PC-9 (cell line): ENCODE results near the gene ANAPC10. TPM values are rescaled to one million over a fixed set of nuclear protein-coding genes. Genes with fewer than 3 reads are reported as not detected.

ENCODE experiments used
- BruUV-seq: library from RNA; stranded (reverse); fragments of 400-500 nt; replicated peaks from 2 replicates; lab custom pipeline; 2021; lab: Mats Ljungman, UMichigan
- CTCF ChIA-PET: fragments of 300-600 bp; sonication (Branson Sonifier 250); formaldehyde crosslinking; loops from one replicate; lab custom pipeline; 2022; ENCODE audit warnings: antibody characterized with exemption; lab: Charles Lee
- POLR2A ChIA-PET: fragments of 300-600 bp; sonication (Branson Sonifier 250); formaldehyde crosslinking; loops from one replicate; lab custom pipeline; 2022; ENCODE audit warnings: antibody characterized with exemption; ENCODE audit not compliant: unreplicated experiment; lab: Charles Lee
- DNase-seq, 2 experiments: peaks; one replicate each; pipeline versions ENCODE4 v3.0.0 to v3.0.0-alpha.2; 2015 to 2022; ENCODE audit warnings: mixed read lengths in 1 of 2
- H2AFZ ChIP-seq: fragments of 200-600 bp; sonication (generic); 2 replicates; pipeline ENCODE4 v1.8.1; 2017; ENCODE audit warnings: antibody characterized with exemption
- H3F3A ChIP-seq: fragments of 200-600 bp; sonication (generic); 2 replicates; pipeline ENCODE4 v1.8.1; 2017; ENCODE audit warnings: antibody characterized with exemption, mild to moderate bottlenecking, low read depth; ENCODE audit not compliant: insufficient read depth
- H3K27ac ChIP-seq: fragments of 200-600 bp; sonication (generic); 2 replicates; pipeline ENCODE4 v1.6.1; 2016; ENCODE audit warnings: mixed run types
- H3K27me3 ChIP-seq: fragments of 200-600 bp; sonication (generic); 2 replicates; pipeline ENCODE4 v1.6.1; 2016; ENCODE audit warnings: low read depth, mixed run types; ENCODE audit not compliant: insufficient read depth
- H3K36me3 ChIP-seq: fragments of 200-600 bp; sonication (generic); 2 replicates; pipeline ENCODE4 v1.6.1; 2016; ENCODE audit warnings: low read depth, mixed run types
- H3K4me1 ChIP-seq: fragments of 200-600 bp; sonication (generic); replicated peaks from 2 replicates; pipeline ENCODE4 v1.6.1; 2016; ENCODE audit warnings: mixed run types; ENCODE audit not compliant: insufficient read depth
- H3K4me2 ChIP-seq: fragments of 200-600 bp; sonication (generic); 2 replicates; pipeline ENCODE4 v1.6.1; 2017; ENCODE audit warnings: mixed run types
- H3K4me3 ChIP-seq: fragments of 200-600 bp; sonication (generic); 2 replicates; pipeline ENCODE4 v1.6.1; 2016; ENCODE audit warnings: mixed run types
- H3K79me2 ChIP-seq: fragments of 200-600 bp; sonication (generic); 2 replicates; pipeline ENCODE4 v1.6.1; 2017; ENCODE audit warnings: low read depth, mixed run types
- H3K9me2 ChIP-seq: fragments of 200-600 bp; sonication (generic); 2 replicates; pipeline ENCODE4 v1.8.1; 2017; ENCODE audit warnings: mild to moderate bottlenecking; ENCODE audit not compliant: insufficient read depth
- H3K9me3 ChIP-seq: fragments of 200-600 bp; sonication (generic); 2 replicates; pipeline ENCODE4 v1.8.1; 2016; ENCODE audit warnings: low read depth; ENCODE audit not compliant: insufficient read depth
- H4K20me1 ChIP-seq: fragments of 200-600 bp; sonication (generic); 2 replicates; pipeline ENCODE4 v1.8.1; 2017; ENCODE audit not compliant: insufficient read depth
- EZH2 ChIP-seq: fragments of 200-600 bp; sonication (generic); IDR thresholded peaks from 2 replicates; pipeline ENCODE4 v1.8.0; 2017; ENCODE audit warnings: antibody characterized with exemption, low read depth
- intact Hi-C: fragments of 100-400 bp; cut with micrococcal nuclease; formaldehyde crosslinking; loops from one replicate; pipeline ENCODE4 v1.10.0; 2022; ENCODE audit not compliant: unreplicated experiment
- total RNA-seq: library from RNA; stranded (reverse); gene quantifications from 2 replicates; pipeline ENCODE4 v1.2.3, GENCODE V29; 2021
- TF ChIP-seq, protein P1 (sequence below): fragments of 200-600 bp; sonication (generic); conservative IDR thresholded peaks from 2 replicates; pipeline ENCODE4 v1.6.1; 2017; ENCODE audit warnings: mixed run types, antibody characterized with exemption, mild to moderate bottlenecking, moderate library complexity

ANAPC10 gene
- total RNA-seq, 1 experiment from 2014 or later = 20.2 TPM

DNA sequence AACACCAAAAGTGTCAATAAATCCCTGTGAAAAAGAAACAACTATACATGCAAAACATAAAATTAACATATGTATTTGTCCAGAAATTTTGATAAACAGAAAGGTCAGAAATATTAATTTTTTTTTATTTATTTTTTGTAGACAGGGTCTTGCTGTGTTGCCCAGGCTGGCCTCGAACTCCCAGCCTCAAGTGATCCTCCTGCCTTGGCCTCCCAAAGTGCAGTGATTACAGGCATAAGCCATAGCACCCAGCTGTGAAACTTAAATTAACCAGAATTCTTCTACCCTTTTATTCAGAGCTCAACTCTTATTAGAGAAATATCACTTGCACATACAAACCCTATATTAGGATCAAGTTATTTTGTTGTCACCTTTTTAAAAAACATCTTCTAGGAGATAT is 16.2 kb downstream of the ANAPC10 start:
- Histone ChIP-seq H3K4me2 (no peak overlapping the region), H3K4me3 (no peak overlapping the region), H3K27me3 (no peaks in the 10 kb centered on the region), H3K27ac (no peak overlapping the region), H4K20me1 (no peaks in the 10 kb centered on the region), H3F3A (no peaks in the 10 kb centered on the region), H2AFZ (no peak overlapping the region), H3K9me2 (no peaks in the 10 kb centered on the region), H3K9me3 (no peaks in the 10 kb centered on the region), H3K4me1 (no peaks in the 10 kb centered on the region), H3K79me2 (no peaks in the 10 kb centered on the region), H3K36me3 (0 out of 2 replicates have a peak, but pooled peaks cover 4% of the 10 kb centered on the region)
- CTCF ChIA-PET = no interaction called here
- no peak for DNase-seq
- TF ChIP-seq, protein P1, sequence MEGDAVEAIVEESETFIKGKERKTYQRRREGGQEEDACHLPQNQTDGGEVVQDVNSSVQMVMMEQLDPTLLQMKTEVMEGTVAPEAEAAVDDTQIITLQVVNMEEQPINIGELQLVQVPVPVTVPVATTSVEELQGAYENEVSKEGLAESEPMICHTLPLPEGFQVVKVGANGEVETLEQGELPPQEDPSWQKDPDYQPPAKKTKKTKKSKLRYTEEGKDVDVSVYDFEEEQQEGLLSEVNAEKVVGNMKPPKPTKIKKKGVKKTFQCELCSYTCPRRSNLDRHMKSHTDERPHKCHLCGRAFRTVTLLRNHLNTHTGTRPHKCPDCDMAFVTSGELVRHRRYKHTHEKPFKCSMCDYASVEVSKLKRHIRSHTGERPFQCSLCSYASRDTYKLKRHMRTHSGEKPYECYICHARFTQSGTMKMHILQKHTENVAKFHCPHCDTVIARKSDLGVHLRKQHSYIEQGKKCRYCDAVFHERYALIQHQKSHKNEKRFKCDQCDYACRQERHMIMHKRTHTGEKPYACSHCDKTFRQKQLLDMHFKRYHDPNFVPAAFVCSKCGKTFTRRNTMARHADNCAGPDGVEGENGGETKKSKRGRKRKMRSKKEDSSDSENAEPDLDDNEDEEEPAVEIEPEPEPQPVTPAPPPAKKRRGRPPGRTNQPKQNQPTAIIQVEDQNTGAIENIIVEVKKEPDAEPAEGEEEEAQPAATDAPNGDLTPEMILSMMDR = no peak
- no peak for TF ChIP-seq EZH2
- POLR2A ChIA-PET = no interaction called here
- intact Hi-C loops = no loop called here
- no TSS peak for BruUV-seq

GRCh38 chr4:145076469-145076855 is 21.5 kb downstream of the ANAPC10 start:
- Histone ChIP-seq H3K36me3 (no peaks in the 10 kb centered on the region), H3K9me3 (no peaks in the 10 kb centered on the region), H3F3A (no peaks in the 10 kb centered on the region), H4K20me1 (no peaks in the 10 kb centered on the region), H2AFZ (no peak overlapping the region), H3K79me2 (no peaks in the 10 kb centered on the region), H3K9me2 (no peaks in the 10 kb centered on the region), H3K4me2 (no peak overlapping the region), H3K27me3 (no peaks in the 10 kb centered on the region), H3K4me3 (no peak overlapping the region), H3K4me1 (no peaks in the 10 kb centered on the region), H3K27ac (no peak overlapping the region)
- ChIA-PET POLR2A (no interaction called here), CTCF (no interaction called here)
- no TSS peak for BruUV-seq
- TF ChIP-seq, protein P1 = no peak
- TF ChIP-seq EZH2 = no peak
- no peak for DNase-seq
- intact Hi-C loops = no loop called here

GRCh38 chr4:145075742-145076468 is 22.1 kb downstream of the ANAPC10 start:
- H2AFZ ChIP-seq = no peak overlapping the region
- no peaks in the 10 kb centered on the region for H4K20me1 ChIP-seq
- H3K79me2 ChIP-seq = no peaks in the 10 kb centered on the region
- no peak for TF ChIP-seq EZH2
- TF ChIP-seq, protein P1 = no peak
- H3K4me1 ChIP-seq = no peaks in the 10 kb centered on the region
- no peak overlapping the region for H3K4me2 ChIP-seq
- CTCF ChIA-PET = no interaction called here
- no peak overlapping the region for H3K4me3 ChIP-seq
- H3K9me3 ChIP-seq = no peaks in the 10 kb centered on the region
- H3K9me2 ChIP-seq = no peaks in the 10 kb centered on the region
- no TSS peak for BruUV-seq
- DNase-seq = no peak
- no peaks in the 10 kb centered on the region for H3K27me3 ChIP-seq
- POLR2A ChIA-PET = no interaction called here
- intact Hi-C loops = no loop called here
- H3K36me3 ChIP-seq = no peaks in the 10 kb centered on the region
- no peaks in the 10 kb centered on the region for H3F3A ChIP-seq
- no peak overlapping the region for H3K27ac ChIP-seq
